ENCODE results near the gene PIK3IP1.

The PIK3IP1 gene

DNA sequence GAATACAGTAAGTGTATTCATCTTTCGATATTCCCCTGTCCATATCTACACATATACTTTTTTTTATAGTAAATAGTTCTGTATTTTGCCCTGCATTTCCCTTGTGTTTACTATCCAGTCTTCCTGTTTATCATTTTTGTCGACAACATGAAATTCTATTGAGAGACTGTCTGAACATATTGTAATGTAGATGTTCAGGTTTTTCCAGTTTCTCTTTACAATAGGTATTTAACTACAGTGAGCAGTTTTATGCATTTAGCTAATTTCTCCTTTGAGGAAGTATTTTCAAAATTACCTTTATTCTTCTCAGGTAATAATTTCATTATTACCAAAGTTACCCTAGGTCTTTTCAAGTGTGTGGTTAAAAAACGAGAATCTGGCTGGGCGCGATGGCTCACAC is 16.7 kb downstream of the PIK3IP1 start:
- Histone ChIP-seq H3K79me2 (ENCODE audit: insufficient read depth, low read length) (no peaks in the 10 kb centered on the region), H4K20me1 (ENCODE audit: low read depth, low read length) (no peaks in the 10 kb centered on the region), H3K4me3 (ENCODE audit: insufficient read depth, low read length, poor library complexity, severe bottlenecking) (no peak overlapping the region), H3K9me2 (replicated peaks; ENCODE audit: insufficient read depth, low read length) (no peaks in the 10 kb centered on the region), H2AFZ (ENCODE audit: low read depth, low read length, severe bottlenecking) (no peak overlapping the region), H3K27me3 (ENCODE audit: low read length) (no peaks in the 10 kb centered on the region), H3K9me3 (ENCODE audit: insufficient read depth, low read length) (no peaks in the 10 kb centered on the region), H3K4me2 (ENCODE audit: low read depth, low read length, poor library complexity, severe bottlenecking) (no peak overlapping the region), H3K36me3 (ENCODE audit: low read length) (no peaks in the 10 kb centered on the region), H3K27ac (ENCODE audit: low read depth, low read length) (no peak overlapping the region), H3K9ac (ENCODE audit: low read length) (no peak overlapping the region), H3F3A (ENCODE audit: insufficient read depth) (no peaks in the 10 kb centered on the region)
- TF ChIP-seq, protein P1, sequence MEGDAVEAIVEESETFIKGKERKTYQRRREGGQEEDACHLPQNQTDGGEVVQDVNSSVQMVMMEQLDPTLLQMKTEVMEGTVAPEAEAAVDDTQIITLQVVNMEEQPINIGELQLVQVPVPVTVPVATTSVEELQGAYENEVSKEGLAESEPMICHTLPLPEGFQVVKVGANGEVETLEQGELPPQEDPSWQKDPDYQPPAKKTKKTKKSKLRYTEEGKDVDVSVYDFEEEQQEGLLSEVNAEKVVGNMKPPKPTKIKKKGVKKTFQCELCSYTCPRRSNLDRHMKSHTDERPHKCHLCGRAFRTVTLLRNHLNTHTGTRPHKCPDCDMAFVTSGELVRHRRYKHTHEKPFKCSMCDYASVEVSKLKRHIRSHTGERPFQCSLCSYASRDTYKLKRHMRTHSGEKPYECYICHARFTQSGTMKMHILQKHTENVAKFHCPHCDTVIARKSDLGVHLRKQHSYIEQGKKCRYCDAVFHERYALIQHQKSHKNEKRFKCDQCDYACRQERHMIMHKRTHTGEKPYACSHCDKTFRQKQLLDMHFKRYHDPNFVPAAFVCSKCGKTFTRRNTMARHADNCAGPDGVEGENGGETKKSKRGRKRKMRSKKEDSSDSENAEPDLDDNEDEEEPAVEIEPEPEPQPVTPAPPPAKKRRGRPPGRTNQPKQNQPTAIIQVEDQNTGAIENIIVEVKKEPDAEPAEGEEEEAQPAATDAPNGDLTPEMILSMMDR (IDR thresholded peaks at IDR 0.05; ENCODE audit: insufficient read depth, low read length, poor library complexity, severe bottlenecking), result no peak
- TF ChIP-seq EZH2phosphoT487 (conservative IDR thresholded peaks at IDR 0.05; ENCODE audit: low read length), result no peak

DNA sequence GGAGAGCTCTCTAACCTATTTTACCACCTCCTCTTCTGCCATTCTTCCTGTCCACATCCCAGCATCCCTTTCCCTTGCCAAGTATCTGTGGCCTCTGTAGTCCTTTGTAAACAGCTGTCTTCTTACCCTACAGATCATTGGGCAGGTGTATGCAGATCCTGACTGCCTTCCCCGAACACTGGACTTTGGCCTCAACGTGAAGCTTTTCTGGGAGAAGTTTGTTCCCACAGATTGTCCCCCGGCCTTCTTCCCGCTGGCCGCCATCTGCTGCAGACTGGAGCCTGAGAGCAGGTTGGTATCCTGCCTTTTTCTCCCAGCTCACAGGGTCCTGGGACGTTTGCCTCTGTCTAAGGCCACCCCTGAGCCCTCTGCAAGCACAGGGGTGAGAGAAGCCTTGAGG is 17.3 kb downstream of the PIK3IP1 start:
- Histone ChIP-seq H3K4me2 (ENCODE audit: low read depth, low read length, poor library complexity, severe bottlenecking) (no peak overlapping the region), H4K20me1 (ENCODE audit: low read depth, low read length) (no peaks in the 10 kb centered on the region), H3K9me2 (replicated peaks; ENCODE audit: insufficient read depth, low read length) (no peaks in the 10 kb centered on the region), H3K9ac (ENCODE audit: low read length) (no peak overlapping the region), H3F3A (ENCODE audit: insufficient read depth) (no peaks in the 10 kb centered on the region), H2AFZ (ENCODE audit: low read depth, low read length, severe bottlenecking) (no peak overlapping the region), H3K36me3 (ENCODE audit: low read length) (no peaks in the 10 kb centered on the region), H3K4me3 (ENCODE audit: insufficient read depth, low read length, poor library complexity, severe bottlenecking) (no peak overlapping the region), H3K27ac (ENCODE audit: low read depth, low read length) (no peak overlapping the region), H3K27me3 (ENCODE audit: low read length) (no peaks in the 10 kb centered on the region), H3K9me3 (ENCODE audit: insufficient read depth, low read length) (no peaks in the 10 kb centered on the region), H3K79me2 (ENCODE audit: insufficient read depth, low read length) (no peaks in the 10 kb centered on the region)
- TF ChIP-seq, protein P1 (IDR thresholded peaks at IDR 0.05; ENCODE audit: insufficient read depth, low read length, poor library complexity, severe bottlenecking), result no peak
- TF ChIP-seq EZH2phosphoT487 (conservative IDR thresholded peaks at IDR 0.05; ENCODE audit: low read length), result no peak

DNA sequence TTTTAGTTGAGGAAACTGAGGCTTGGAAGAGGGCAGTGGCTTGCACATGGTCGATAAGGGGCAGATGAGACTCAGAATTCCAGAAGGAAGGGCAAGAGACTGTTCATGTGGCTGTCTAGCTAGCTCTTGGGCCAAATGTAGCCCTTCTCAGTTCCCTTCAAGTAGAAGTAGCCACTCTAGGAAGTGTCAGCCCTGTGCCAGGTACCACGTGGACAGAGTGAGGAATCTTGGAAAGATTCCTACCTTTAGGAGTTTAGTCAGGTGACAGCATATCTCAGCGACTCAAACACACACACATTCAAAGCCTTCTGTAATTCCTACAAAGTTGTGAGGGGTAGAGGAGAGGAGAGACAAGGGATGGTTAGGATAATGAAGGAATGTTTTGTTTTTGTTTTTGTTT is 18.3 kb downstream of the PIK3IP1 start:
- TF ChIP-seq, protein P1 (IDR thresholded peaks at IDR 0.05; ENCODE audit: insufficient read depth, low read length, poor library complexity, severe bottlenecking), result no peak
- no peak for TF ChIP-seq EZH2phosphoT487 (conservative IDR thresholded peaks at IDR 0.05; ENCODE audit: low read length)
- no peak overlapping the region for H3K4me2 ChIP-seq (ENCODE audit: low read depth, low read length, poor library complexity, severe bottlenecking)
- no peak overlapping the region for H3K27ac ChIP-seq (ENCODE audit: low read depth, low read length)
- no peaks in the 10 kb centered on the region for H3K9me3 ChIP-seq (ENCODE audit: insufficient read depth, low read length)
- no peaks in the 10 kb centered on the region for H3K9me2 ChIP-seq (replicated peaks; ENCODE audit: insufficient read depth, low read length)
- H2AFZ ChIP-seq (ENCODE audit: low read depth, low read length, severe bottlenecking), result no peak overlapping the region
- H3F3A ChIP-seq (ENCODE audit: insufficient read depth), result no peaks in the 10 kb centered on the region
- no peaks in the 10 kb centered on the region for H3K36me3 ChIP-seq (ENCODE audit: low read length)
- no peaks in the 10 kb centered on the region for H3K27me3 ChIP-seq (ENCODE audit: low read length)
- no peaks in the 10 kb centered on the region for H3K79me2 ChIP-seq (ENCODE audit: insufficient read depth, low read length)
- H4K20me1 ChIP-seq (ENCODE audit: low read depth, low read length), result no peaks in the 10 kb centered on the region
- no peak overlapping the region for H3K4me3 ChIP-seq (ENCODE audit: insufficient read depth, low read length, poor library complexity, severe bottlenecking)
- H3K9ac ChIP-seq (ENCODE audit: low read length), result no peak overlapping the region

Data from SU-DHL-6 (cell line).